DMS153 treated with DMSO at 0.1 percent for 48 hours (cell line): Measurements from ENCODE around the gene CNTN1.

Experiments
- DNase-seq: peaks from one replicate; lab custom pipeline; 2025; ENCODE audit not compliant: unreplicated experiment; lab: John Stamatoyannopoulos, UW

The CNTN1 gene

DNA sequence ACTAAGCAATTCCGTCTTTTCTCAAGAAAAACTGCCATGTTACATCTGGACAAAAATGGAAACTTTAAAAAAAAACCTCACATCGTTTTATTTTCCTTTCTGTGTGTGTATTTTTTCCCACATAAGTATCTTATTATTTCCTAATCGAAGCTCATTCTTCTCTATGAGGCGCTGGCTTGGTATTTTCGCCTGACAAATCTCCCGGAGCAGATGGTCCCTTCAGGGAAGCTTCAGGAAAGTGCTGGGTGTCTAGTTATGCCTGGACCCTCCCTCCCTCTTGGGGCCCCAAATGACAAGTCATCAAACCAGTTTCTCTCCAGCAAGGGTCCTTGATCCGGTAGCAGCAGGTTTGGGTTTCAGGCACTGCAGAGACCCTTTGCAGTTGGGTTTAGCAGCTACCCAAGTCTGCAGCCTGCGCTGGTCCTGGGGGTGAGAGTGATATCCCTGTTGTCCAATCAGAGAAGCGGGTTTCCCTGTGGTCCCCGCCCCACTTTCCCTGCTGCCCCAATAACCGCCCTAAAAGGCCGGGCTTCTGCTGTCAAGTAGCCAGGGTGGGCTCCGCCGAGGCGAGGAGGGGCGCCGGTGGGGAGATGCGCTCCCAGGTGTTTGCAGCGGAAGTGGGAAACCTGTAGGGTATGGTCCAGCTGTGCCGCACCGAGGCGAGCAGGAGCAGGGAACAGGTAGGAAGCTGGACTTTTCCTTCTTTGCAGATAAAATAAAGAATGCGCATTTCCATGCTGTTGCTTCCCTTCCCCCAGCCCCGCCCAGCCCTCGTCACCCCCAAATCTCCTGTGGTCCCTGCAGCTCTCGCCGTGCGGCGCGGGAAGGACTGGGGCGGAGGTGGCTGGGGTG, at the start of gene CNTN1:
Gene CNTN1 (plus strand): TSS at position 527 of the 852 bp plus-strand sequence.
- peak; percentile 17 for DNase-seq

DNA sequence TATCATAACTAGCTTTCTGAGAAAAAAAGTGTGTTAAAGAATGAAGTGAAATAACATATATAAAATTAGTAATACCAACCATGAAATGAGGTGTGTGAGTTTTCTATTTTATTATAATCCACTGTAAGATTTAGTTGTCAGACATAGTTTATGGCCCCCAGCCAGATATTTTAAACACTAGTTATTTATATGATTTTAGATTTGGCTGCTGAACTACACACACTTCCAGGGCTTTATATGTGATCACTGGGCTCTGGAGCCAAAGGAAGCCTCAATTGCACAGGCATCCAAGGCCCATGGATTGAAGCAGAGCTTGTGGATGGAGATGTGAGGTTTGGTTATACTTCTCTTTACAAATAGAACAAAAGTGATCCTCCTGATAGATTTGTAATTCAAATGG, 48.7 kb upstream of the CNTN1 start:
- no peak for DNase-seq

DNA sequence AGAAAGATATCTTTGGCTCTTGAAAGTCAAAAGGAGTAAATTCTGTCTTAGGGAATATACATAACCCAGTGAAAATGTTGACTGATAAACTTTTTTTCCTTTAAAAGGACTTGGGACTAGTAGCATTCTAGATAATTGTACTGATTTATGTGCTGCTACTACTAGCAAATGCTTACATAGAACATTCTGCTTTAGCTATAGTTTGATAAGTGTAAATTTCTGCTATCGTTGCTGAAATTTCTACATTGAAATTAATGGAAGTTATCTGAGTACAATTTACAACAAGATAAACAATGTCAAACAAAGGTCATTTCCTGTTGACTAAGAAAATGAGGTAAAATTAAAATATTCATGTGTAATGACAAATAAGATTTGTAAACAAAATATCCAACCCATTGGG, 48.3 kb upstream of the CNTN1 start:
- no peak for DNase-seq

DNA sequence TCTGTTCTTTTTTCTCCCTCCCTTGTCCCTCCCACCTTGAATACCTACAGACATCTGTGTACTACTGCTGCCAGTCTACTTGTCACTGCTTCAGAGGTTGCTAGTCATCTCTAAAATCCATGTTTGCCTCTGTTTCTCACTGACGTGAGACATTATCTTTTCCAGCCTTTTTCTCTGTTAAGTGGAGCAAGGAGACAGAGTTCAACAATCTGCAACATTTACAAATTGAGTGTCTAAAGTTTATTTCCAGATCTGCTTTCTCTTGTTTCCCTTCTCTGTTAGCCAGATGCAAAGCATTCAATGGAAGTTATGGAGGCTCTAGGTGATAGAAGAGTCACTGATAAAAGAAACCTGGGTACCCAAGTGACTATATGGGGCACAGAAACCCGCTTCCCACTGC, 47.5 kb upstream of the CNTN1 start:
- no peak for DNase-seq

DNA sequence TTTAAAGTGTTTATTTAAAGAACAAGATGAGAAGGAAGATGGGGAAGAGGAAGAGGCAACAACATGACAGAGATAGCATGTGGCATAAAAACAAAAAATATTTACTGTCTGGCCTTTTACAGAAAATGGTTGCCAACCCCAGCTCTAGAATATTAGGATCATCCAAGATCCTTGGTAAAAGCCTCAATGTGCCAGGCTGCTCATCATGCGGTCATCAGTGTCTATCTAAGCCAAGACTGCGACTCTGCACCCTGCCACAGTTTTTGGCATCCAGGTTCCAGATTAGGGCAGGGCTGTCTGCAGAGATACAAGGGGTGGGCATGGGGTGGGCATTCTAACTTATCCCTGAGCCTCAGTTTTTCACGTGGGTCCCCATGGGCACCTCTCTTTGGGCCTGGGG, 46.9 kb upstream of the CNTN1 start:
- DNase-seq = no peak

DNA sequence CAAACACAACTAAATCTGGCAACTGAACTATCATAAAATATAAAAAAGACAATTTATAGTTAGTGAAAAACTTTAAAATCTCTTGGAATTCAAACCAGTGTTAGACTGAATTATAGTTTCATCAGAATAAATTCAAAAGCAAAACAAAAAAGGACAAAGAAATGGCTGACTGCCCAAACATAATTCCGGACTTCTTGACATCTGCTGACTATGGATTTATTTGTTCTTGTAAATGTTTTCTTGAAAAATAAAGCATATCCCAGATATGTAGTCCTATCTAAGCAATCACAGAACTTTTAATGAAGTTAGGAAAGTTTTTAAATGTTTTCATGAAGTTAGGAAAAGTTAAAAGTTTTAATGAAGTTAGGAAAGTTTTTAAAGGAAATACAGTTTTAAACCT, 45.8 kb upstream of the CNTN1 start:
- DNase-seq = no peak

DNA sequence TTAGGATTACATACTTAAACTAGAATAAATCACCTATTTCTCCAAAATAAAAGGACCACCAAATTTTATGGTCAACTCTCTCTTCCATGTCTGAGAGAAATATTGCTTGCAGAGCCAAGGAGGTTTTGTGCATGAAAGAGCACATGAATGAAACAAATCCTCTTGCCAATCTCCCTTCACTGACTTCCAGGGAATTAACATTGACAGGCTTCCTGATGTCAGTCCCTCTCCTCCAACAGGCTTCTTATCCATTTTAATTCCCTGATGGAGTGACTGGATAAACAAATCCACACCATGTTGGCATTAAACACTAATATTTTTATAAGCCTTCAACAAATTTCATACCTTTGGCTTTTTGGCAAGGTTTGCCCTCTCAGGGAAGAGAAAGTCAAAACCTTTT, 45.3 kb upstream of the CNTN1 start:
- no peak for DNase-seq

DNA sequence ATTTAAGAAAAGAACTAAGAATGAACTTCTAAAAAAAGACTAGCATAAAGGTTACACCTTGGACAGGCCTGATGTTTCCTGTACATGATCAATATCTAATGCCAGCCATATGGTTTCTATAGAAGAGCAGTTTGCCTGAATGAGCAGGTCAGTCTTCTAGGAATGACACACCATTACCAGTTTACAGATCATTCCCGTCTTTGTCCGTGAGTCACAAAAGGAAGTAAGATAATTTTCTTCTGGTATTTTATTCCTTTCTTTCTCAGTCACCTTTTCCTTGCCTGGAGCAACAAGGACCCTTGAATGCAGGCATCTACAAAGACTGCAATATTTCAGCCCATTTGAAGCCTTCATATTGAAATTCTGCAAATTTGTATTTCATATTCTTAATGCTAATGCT, 44.6 kb upstream of the CNTN1 start:
- DNase-seq = no peak

DNA sequence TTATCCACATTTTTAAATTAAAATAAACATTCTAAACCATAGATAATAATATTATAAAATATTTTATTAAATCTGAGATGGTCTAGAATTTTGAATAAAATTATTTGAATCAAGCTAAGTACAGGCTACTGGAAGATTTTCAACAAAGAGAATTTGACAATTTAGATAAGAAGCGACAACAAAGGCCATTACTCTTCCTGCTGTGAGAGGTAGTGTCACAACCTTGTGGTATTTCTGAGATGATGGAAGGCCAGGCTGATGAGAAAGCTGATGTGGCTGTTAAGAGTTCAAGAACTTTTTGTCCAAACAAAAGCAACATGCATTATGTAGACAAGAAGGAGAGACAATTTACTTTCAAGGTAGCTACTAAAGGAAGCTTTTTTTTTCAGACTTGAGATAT, 43.7 kb upstream of the CNTN1 start:
- no peak for DNase-seq

DNA sequence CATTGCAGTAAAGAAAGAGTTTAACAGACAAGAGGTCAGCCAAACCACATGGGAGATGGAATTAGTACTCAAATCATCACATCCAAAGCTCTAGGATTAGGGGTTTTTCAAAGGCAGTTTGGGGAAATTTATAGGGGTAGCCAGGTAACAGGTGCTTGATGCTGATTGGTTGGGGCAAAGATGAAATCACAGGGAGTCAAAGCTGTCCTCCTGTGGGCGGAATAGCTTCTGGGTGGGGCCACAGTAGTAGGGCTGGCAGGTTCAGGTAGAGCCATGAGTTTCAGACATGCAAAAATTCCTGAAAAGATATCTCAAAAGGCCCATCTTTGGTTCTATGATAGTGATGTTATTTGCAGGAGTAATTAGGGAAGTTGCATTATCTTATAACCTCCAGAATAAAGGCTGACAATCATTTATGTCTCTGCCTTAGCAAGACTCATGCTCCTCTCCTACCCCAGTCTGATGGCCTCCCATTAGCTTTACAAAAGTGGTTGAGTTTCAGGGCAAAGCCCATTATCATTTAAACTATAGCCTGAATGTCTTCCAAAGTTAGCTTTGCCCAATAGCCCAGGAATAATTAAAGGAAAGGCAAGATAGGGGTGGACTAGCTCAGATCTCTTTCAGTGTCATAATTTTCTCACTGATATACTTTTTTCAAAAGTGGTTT, 42.1 kb upstream of the CNTN1 start:
- DNase-seq = no peak

DNA sequence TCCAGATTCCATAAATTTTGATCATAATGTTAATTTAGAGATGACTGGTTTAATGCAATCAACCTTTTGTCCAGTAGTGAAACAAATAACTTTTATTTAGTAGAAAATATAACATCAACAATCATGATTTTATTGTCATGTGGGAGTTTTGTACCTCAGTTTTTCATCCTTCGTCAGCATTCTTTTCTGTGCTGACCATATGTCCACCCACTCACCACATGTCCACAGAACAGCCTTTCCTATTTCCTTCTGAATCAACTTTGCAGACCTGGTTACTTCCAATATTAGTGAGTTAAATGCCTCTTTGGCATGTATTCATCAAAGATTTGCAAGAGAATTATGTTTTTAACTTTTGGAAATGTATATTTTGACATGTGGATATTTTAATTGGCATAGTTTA, 36.8 kb upstream of the CNTN1 start:
- DNase-seq = no peak

DNA sequence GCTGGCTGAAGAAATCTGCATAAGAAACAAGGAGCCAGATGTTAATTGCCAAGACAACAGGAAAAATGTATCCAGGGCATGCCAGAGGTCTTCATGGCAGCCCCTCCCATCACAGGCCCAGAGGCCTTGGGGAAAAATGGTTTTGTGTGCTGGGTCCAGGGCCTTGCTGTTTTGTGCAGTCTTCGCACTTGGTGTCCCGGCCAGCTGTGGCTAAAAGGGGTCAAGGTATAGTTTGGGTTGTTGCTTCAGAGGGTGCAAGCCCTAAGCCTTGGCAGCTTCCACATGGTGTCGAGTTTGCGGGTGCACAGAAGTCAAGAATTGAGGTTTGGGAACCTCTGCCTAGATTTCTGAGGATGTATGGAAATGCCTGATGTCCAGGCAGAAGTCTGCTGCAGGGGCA, 29.9 kb upstream of the CNTN1 start:
- no peak for DNase-seq

DNA sequence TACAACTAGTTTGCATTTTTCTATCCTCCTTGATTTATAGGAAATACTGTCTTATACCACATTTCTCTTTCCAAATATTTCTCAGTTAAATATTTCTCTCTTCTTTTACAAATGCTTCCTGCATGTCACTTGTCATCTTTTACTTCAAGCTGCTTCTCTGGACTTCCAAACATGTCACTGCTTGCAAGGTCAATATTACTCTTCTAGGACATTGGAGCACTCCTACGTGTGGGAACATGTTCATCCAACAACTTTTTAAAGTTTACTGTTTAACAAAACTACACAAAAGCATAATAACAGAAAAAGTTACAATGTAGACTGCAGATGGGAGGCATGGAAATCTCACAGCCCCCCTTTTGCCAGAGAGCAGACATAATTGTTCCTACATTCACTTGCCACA, 28.5 kb upstream of the CNTN1 start:
- DNase-seq = no peak

DNA sequence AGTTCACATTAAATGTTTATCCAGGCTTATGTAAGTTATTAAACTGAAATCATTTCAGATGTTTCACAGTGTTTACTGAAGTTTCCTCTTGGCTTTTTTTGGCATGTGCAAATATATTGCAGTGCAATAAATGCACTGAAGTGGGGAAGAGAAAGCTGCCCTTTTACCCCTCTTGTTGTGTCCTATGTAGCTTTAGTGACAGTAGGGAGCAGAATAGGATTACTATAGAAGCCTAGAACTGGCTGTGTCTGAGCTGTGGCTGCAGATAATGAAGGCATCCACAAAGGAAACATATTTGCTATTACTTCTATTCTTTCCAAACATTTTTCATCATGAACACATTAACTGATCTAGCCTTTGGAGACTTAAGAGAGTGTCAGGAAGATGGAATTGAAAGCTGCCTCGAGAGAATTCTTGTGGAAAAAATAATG, 24.1 kb upstream of the CNTN1 start:
- no peak for DNase-seq

DNA sequence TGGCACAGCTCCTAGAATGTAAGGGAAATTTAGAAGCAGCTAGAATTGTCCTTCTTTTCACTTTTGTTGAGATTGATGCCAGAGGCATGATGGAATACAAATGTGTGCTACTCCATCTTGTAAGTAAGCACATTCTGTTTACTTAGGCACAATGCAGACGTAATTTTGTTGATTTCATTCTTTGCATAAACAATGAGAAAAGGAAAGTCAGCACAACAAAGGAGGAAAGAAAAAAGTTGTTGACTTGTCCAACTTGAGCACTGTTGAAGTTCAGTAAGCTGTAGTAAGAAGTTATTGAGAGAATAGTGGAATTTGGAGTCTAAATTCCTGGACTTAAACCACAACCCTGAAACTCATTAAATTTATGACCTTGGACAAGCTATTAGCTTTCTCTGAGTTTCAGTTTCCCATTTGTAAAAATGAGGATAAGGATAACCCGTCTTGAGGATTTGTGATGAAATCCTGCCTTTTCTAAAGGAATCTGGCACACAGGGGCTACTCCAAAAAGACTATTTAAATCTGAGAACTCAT, 19.4 kb upstream of the CNTN1 start:
- no peak for DNase-seq

DNA sequence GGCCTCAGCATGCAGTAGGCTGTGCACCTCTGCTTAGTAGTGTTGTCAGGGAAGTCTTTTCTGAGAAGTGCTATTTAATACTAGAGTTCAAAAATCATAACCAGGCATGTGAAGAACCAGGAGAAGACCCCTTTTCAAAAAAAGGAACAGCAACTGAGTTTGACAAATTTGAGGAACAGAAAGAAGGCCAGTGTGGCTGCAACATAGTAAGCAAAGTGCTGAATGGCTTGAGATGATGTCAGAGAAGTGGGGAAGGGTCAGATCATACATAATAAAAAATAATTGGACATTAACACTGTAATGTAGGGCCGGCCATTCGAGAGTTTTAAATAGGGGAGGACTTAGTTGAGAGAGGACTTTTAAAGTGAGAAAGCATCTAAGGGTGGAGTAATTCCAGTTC, 11.1 kb upstream of the CNTN1 start:
- DNase-seq = no peak

DNA sequence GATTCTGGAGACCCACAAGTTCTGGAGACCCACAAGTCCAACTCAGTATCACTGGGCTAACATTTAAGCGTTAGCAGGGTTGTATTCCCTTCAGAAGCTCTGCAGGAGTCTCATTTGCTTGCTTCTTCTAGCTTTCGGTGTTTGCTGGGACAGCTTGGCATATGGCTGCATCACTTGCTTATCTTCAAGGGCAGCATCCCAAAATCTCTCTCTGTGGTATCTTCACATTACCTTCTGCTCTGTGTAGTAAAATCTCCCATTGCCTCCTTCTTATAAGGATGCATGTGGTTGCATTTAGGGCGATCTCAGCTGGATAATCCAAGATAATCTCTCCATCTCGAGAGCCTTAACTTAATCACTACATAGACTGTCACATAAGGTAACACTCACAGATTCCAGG, 7.3 kb upstream of the CNTN1 start:
- DNase-seq = no peak

DNA sequence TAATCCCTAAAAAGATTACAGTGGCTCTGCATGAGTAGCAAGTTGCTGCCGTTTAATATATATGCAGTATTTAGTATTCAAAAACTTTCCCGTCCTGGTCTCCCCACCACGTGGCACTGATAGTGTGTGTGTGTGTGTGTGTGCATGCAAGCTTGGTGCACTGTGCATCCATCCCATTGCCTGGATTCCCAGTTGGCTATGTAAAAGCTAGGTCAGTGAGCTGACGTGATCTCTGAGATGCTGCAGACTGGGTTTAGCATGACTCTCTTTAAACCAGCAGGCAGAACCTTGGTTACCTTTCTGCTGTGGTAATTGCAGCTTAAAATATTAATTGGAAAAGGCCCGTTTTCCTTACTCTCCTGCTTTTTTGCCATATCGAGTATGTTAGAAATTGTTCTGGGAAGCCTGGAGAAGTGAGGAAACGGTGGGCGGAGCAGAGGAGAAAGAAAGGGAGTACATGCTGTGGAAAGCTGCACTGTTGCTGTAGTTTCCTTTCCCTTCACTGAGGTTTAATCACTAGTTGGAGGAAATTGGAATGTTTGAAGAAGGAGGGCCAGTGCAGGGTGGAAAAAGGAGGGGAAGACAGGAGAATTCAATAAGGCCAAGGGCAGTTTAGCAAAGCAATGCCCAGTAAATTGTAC, 4.0 kb upstream of the CNTN1 start:
- DNase-seq = no peak

DNA sequence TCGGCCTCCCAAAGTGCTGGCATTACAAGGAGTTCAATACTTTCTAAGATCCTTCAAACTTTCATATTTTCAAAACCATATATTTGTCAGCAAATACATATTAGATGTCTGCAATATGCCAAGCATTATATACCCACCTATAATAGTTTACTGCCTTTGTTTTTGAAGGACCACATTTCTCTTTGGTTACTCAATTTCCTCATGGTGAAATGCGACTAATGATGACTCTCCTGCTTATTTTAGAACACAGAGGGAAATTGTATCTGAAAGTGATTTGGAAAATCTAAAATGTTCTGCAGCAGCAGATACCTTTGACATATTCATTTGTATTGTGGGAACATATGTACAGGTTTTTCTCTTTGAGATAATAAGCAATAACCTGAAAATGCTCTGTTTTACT, 2.7 kb upstream of the CNTN1 start:
- no peak for DNase-seq

DNA sequence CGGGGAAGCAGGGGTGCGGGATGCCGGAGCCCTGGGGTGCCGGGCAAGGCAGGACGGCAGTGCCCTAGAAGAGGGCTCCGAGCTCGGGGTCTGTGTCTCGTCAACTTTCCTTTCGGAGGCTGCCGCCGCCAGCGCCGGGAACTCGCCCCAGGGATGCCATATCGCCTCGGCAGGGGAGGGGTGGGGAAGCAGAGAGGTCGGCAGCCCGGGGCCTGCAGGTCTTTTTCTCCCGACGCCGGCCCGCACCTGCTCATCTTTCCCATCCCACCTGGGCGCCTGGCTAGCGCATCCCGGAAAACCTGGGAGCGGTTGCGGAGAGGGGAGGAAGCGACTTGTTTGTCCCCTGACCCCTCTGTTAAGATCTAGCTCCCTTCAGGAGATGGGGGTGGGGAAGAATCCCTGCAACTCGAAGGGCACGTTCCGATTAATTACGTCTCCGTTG, 547 bp downstream of the CNTN1 start:
- DNase-seq = no peak

DNA sequence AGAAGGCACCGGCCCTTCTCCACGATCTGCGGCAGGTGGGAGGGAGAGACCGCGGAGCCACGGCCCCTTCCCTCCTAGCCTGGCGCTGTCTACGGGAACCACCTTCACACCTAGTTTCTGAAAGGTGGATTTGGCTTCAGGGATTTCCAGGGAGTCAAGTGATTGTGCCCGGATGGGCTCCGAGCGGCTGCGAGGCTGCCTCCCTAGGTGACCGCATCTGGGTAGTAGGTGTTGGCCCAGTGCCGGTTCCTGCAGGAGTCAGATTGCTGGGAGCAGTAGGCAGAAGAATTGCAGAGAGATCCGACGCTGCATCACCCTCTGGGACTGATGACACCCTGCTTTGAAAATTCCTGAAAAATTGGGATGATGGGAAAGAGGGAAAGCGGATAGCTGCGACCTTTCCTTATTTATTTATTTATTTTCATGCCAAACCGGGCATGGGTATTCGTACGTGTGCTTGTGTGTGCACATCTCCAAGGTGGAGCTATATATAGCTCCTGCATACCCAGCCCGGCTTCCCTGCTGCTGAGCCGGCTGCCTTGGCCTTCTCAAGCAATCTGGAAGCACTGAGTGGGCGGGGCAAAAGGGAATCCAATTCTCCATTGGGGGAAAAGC, 1.1 kb downstream of the CNTN1 start:
- DNase-seq = peak; percentile 3
